Ecto neural progenitor cell (in vitro differentiated cells): ENCODE data around the gene TEX38.
"Not testable (repeated sequence)": the region's sequence is repeated elsewhere in the genome, so short reads cannot be mapped to it uniquely, and the experiment has no call there.

Experiments used
- DNase-seq: peaks from one replicate; pipeline ENCODE4 v3.0.0-alpha.2; 2018; ENCODE audit warnings: low spot score

Gene TEX38

DNA sequence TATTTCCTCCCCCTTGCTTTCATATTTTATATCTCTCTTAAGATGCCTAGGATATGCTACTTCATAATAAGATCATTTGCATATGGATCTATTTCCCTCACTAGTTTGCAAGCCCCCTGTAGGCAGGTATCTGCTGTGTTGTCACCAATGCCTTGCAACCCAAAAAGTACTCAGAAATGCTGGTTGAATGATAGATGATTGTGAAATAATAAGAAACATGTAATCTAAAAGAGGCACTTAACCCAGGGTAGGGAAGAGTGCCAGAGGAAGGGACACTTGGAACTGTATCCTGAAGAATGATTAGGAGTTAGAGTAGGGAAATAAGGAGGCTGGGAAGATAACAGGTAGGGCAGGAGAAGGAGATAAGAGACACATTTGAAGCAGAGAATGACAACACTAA is 15.8 kb upstream of the TEX38 start:
- DNase-seq, result no peak

DNA sequence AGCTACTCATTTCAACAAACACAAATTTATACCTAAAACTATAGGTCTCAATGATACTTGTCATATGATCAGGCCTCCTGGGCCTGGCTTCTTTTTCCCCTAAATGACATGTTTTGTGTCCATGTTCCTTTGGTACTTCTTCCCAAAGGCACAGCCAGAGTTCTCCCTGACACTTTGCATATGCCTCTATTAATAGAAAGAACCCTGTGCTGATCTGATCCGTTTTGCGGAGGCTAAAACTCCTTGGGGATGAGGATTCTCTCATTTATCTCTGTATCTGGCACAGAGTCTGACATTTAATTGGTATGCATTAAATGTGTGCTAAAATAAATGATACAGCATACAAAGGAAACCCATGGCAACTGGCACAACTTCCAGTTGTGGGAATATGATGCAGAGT is 15.0 kb upstream of the TEX38 start:
- no peak for DNase-seq

DNA sequence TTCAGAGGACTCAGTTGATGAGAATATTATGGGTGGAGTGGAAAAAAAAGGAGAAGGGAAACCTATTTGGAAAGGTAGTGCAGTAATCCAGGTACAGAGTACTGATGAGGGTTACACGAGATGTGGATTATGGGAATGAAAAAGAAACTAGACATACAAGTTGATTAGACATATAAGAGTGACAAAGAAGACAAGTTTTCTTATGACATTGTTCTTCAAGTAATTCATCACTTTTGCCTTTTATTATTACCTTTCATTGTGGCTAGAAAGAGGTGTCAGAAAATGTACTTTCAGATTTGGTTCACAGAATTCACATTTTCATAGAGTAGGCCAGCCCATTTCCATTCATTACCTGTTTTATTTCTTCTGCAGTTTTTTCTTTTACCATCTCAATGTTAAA is 13.9 kb upstream of the TEX38 start:
- DNase-seq, result no peak

DNA sequence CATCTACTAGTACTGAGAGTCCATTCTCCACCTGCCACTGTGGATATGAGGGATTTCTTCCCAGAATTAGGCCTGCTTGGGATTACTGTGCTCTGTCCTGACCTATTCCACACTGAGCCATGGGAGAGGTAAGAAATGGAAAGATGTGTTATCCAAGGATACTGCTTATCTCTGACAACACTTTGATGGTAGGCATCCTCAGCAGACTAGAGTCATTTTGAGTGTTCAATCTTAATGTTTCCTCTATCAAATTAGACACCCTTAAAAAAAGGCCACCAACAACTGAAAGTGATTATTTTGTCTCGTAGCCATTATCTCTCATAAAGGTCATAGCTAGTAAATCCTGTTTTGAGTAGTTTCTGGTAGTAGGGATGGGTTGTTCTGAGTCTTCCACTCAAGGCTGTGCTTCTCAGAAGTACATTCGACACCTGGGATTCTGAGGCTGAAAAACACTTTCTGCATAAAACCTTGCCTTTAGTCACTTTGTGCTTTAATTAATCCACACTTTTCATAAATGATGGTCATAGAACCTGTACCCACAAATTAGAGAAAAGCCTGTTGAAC is 12.3 kb upstream of the TEX38 start:
- DNase-seq, result no peak

GRCh38 chr1:46660116-46660515 is 11.5 kb upstream of the TEX38 start:
- not testable (repeated sequence) for DNase-seq

- not testable (repeated sequence) for DNase-seq
Measured at GRCh38 chr1:46662919-46663318, 8.7 kb upstream of the TEX38 start.

DNA sequence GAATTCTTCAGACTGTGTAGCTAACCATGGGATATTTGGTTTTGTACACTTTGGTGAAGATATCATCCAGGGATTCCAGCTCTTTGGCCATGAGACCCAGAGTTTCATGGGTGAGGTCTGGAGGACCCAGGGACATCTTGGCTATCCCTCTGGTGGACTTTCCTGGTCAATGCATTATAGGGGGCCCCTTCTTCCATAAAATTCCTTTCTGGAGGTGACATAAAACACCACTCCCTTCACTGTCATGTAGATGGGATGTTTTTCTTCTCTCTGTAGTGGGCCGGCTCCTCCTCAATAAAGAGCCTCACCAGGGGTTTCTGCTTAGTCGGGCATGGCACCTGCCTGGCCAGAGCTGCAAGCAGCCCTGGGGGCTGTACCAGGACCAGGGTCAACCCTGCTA is 5.7 kb upstream of the TEX38 start:
- DNase-seq, result no peak

- peak; percentile 84 for DNase-seq
Measured at GRCh38 chr1:46667782-46668760, 3.6 kb upstream of the TEX38 start, which contains the start of gene ATPAF1. Gene ATPAF1 (minus strand): TSS chr1:46668364. CDS start chr1:46668322, 42 bp downstream.

DNA sequence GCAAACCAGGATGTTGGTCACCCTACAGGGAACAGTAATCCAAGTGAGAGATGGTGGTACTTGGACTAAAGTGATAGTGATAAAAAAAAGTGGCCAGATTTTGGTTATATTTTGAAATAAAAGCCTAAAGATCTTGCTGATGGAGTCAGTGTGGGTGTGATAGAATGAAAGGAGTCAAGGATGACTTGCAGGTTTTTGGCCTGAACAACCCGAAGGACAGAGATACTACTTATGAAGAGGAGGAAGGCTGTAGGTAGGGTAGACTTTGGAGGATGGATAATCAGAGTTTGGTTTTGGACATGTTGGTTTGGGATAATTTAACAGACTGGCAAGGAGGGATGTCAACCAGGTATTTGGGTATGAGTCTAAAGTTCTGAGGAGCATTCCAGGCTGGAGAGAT is 1.5 kb upstream of the TEX38 start:
- no peak for DNase-seq

DNA sequence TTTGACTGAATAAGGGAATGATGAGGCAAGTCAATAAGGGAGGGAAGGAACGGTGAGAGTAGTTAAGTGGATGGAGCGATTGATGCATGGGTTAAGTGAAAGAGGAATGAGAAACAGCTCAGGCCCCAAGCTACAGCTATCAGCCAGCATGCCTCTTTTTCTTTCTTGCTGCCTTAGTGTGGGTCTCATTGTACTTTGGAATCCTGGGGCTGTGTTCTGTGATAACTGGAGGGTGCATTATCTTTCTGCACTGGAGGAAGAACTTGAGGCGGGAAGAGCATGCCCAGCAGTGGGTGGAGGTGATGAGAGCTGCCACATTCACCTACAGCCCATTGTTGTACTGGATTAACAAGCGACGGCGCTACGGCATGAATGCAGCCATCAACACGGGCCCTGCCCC is 1.0 kb downstream of the TEX38 start:
- no peak for DNase-seq

DNA sequence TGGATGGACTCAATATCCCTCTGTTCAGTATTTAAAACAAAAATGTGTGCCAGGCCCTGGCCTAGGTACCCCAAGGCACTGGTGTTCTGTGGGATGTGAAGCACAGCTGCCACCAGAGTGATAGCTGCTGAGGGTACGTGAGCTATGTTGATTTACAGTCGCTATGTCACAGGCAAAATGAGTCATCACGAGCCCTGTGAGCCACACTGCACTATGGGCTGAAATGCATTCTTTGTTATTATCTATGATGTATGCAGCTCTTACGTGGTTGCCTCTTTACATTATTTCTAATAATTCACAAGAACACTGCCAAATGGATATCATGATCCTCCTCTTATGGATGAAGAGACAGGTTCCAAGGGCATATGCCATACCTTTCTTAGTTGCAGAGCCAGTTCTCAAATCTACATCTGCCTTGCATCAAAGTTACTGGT is 2.1 kb downstream of the TEX38 start:
- DNase-seq, result no peak

GRCh38 chr1:46675549-46676314 is 4.1 kb downstream of the TEX38 start:
- no peak for DNase-seq

- no peak for DNase-seq
Measured at GRCh38 chr1:46676531-46676930, 4.9 kb downstream of the TEX38 start.

DNA sequence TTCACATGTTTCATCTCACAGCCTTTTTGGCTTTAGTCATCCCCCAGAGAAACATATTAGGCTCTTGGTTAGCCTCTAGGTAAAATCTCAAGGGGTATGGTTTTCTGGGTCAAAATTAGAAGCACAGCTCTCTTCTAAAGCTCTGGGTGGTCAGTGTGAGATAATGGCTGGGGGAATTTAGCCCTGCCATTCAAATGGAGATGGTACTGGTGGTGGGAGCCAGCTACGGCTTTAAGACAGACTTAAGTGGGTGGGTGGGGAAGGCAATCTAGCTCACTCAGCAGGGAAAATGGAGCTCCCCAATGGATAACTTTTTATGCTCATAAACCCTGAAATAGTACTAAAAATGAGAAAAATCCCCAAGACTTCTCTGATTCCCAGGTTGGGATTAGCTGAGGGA is 5.7 kb downstream of the TEX38 start:
- DNase-seq, result no peak

GRCh38 chr1:46679789-46680573 is 8.3 kb downstream of the TEX38 start:
- no peak for DNase-seq

DNA sequence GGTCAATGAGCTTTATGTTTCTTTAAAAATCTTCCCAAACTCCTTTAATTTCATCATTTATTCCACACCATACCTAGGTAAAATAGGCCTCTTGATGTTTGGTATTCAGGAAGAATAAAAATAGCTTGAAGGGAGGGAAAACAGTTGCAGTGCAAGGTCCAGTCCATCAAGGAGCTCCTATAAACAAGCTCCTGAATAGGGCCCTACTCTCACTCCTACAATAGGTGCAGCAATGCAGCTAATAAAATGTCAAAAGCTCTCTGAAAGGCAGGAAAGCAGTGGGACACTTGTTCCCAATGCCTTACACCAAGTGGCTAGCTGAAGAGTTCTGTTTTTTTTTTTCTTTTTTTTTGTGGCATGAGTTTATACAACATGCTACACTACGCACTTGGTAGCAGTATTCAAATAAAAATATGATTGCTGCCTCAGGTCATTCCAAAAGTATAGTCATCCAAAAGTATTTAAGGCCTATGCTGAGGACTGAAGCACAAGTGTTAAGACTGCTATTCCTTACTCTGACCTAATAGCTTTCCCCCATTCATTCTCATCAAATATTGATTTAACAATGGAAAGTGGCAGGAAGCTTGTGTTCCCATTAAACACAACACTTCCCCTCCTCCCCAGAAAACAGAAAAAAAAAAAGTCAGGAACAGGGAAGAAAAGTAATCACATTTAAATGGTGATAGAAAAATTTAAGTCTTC is 9.8 kb downstream of the TEX38 start:
- DNase-seq, result no peak

DNA sequence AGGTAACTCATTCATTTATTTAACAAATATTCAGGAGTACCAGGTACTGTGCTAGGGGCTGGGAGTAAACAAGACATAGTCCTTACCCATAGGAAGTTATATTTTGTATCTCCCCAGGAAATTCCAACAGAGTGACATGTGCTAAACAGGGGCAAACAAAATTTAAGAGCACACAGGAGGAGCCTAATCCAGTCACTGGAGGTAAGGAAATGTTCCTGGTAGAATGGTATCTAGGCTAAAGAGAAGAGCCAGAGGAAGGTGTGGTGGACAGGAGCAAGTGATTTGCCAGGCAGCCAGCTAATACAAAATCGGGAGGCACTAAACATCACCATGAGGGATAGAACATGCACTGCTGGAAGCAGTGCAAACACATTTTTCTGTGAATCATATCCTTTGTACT is 10.4 kb downstream of the TEX38 start:
- DNase-seq, result no peak

DNA sequence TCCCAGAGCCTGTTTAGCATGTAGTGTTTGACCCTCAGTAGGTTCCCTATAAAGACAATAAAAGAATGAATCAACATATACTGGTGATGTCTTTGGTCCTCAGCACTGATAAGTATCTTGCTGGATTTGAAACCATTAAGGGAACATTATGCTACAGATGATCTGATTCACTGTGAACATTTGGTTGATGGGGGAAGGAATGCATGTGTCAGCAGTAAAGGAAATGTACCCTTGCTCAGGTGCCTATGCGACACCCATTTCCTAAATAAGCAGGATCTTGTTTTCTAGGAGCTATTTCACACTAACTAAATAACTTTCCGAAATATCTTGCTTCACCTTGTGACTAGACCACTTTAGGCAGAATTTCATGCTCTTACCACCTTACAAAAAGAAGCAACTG is 13.0 kb downstream of the TEX38 start:
- DNase-seq, result no peak

DNA sequence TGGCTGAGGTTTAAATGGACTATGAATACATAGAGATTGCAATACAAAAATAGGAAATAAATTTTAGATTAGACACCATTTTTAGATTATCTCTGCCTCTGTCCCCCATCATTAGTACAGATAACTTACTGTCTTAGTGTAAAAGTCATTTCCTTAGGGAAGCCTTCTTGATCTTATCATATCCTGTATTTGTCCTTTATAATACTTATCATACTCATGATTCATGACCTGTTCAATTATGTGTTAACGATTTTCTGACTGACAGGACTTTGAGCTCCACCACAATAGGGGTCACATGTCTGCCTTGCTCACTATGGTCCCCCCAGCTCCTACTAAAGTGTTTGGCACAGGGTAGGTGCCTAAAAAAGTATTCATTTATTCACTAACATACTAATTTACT is 14.6 kb downstream of the TEX38 start:
- no peak for DNase-seq

DNA sequence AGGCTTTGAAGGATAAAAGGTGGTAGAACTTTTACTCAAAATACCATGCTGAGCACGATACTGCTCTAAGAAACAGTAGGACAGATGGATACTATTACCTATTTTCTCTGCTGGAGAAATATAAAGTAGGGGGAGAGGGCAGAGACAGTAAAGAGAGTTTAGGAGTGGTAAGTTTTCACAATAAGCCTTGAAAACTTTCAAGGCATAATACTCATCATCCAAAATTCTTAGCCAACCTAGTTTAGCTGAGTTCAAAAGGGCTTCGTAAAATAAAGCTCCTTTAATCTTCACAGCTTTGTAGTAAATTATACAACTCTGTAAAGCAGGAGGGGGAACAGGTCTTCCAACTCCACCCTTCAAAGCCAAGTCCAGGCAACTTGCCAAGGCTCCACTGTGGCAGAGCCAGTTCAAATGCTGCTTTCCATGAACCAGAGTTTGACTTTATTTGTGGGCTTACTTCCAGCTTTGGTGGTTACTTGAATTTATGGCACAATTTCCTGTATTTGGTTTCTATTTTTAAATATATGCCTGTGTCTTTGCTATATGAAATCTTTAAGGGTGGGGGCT is 15.5 kb downstream of the TEX38 start:
- DNase-seq, result no peak
